Tibial nerve (tissue), 3 donors: ENCODE results near the gene UNC50.

Source experiments
- EP300 ChIP-seq, 2 donors: sonication (generic); formaldehyde crosslinking; IDR thresholded peaks; one replicate each; pipeline ENCODE4 v1.6.1; 2017; ENCODE audit warnings: antibody characterized with exemption in 2 of 2, mild to moderate bottlenecking in 1 of 2
- POLR2A ChIP-seq, 2 donors: fragments of 450-650 bp; IDR thresholded peaks; one replicate each; pipeline ENCODE4 v1.6.1; 2017; ENCODE audit warnings: antibody characterized with exemption in 2 of 2, mild to moderate bottlenecking in 2 of 2, moderate library complexity in 2 of 2

DNA sequence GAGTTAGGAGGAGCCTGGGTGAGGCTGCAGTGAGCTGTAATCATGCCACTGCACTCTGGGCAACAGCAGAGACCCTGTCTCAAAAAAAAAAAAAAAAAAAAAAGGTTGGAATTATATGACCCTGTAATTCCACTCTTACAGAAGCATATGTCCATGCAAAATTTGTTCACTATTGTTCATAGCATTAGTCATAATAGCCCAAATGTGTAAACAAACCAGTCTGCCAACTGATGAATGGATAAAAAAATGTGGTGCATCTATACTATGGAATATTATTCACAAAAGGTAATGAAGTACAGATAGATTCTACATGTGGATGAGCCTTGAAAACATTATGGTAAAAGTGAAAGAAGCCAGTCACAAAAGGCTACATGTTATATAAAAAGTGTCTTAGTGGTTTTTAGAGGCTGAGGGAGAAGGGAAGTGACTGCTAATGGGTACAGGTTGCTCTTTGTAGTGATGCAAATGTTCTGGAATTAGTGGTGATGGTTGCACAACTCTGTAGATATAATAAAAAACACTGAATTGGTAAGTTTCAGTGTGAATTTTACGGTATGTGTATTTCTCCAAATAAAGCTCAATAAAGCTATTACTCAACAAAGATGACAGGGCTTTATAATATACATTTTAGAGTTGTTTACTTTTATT, 9.5 kb upstream of the UNC50 start:
- no peak for TF ChIP-seq EP300 (IDR thresholded peaks at IDR 0.05)
- no peak for TF ChIP-seq POLR2A (IDR thresholded peaks at IDR 0.05)
